GM21360 (cell line): Measurements from ENCODE around the gene ACTN1.

ENCODE experiments used
- ATAC-seq: cut with Tn5 transposase; IDR thresholded peaks from one replicate; pipeline ENCODE4 v1.9.1; 2021; ENCODE audit warnings: mild to moderate bottlenecking, moderate library complexity; ENCODE audit not compliant: unreplicated experiment

ACTN1 gene

GRCh38 chr14:68951800-68952530 lies 27.1 kb downstream of the ACTN1 start:
- ATAC-seq = no peak

- ATAC-seq = no peak
Measured at GRCh38 chr14:68951035-68951797, 27.9 kb downstream of the ACTN1 start.

GRCh38 chr14:68950111-68950510 lies 29.0 kb downstream of the ACTN1 start:
- no peak for ATAC-seq

- ATAC-seq = no peak
Measured at GRCh38 chr14:68949601-68949965, 29.5 kb downstream of the ACTN1 start.

- no peak for ATAC-seq
Measured at GRCh38 chr14:68948686-68949600, 30.2 kb downstream of the ACTN1 start.

- no peak for ATAC-seq
Measured at GRCh38 chr14:68947802-68948201, 31.3 kb downstream of the ACTN1 start.

- no peak for ATAC-seq
Measured at GRCh38 chr14:68946489-68946822, 32.6 kb downstream of the ACTN1 start.

- ATAC-seq = no peak
Measured at GRCh38 chr14:68945585-68946488, 33.3 kb downstream of the ACTN1 start.

- ATAC-seq = no peak
Measured at GRCh38 chr14:68945190-68945584, 33.9 kb downstream of the ACTN1 start.

GRCh38 chr14:68944162-68944561 lies 34.9 kb downstream of the ACTN1 start:
- no peak for ATAC-seq

GRCh38 chr14:68943107-68943506 lies 36.0 kb downstream of the ACTN1 start:
- no peak for ATAC-seq

- ATAC-seq = no peak
Measured at GRCh38 chr14:68942296-68943035, 36.6 kb downstream of the ACTN1 start.

- no peak for ATAC-seq
Measured at GRCh38 chr14:68941820-68942219, 37.3 kb downstream of the ACTN1 start.

- ATAC-seq = no peak
Measured at GRCh38 chr14:68940614-68941185, 38.4 kb downstream of the ACTN1 start.

GRCh38 chr14:68939893-68940613 lies 39.0 kb downstream of the ACTN1 start:
- ATAC-seq = no peak

- ATAC-seq = no peak
Measured at GRCh38 chr14:68939181-68939892, 39.8 kb downstream of the ACTN1 start.

- ATAC-seq = no peak
Measured at GRCh38 chr14:68938271-68939150, 40.6 kb downstream of the ACTN1 start.
